HEK293T (cell line): ENCODE results near the gene ITGA11.

Source experiments
- CTCF ChIA-PET: fragments of 350-600 bp; formaldehyde crosslinking; extraction: SDS; loops from one replicate; lab custom pipeline; 2021; ENCODE audit warnings: antibody characterized with exemption, inconsistent platforms; lab: Yijun Ruan, JAX
- POLR2A ChIA-PET: fragments of 350-600 bp; formaldehyde crosslinking; extraction: SDS; loops from one replicate; lab custom pipeline; 2020; ENCODE audit warnings: antibody characterized with exemption, inconsistent platforms; lab: Yijun Ruan, JAX
- DNase-seq: peaks from one replicate; pipeline ENCODE4 v3.0.0; 2012; ENCODE audit warnings: mixed read lengths; ENCODE audit errors: extremely low spot score
- ARNT ChIP-seq: fragments of 450-650 bp; IDR thresholded peaks from 2 replicates; pipeline ENCODE4 v1.6.1; 2017; ENCODE audit warnings: mild to moderate bottlenecking
- BHLHE40 ChIP-seq: fragments of 450-650 bp; IDR thresholded peaks from 2 replicates; pipeline ENCODE4 v1.6.1; 2016; ENCODE audit warnings: mild to moderate bottlenecking, moderate library complexity, borderline replicate concordance
- CTBP1 ChIP-seq: fragments of 450-650 bp; IDR thresholded peaks from 2 replicates; pipeline ENCODE4 v1.6.1; 2016; ENCODE audit warnings: borderline replicate concordance
- ELF4 ChIP-seq: fragments of 450-650 bp; IDR thresholded peaks from 2 replicates; pipeline ENCODE4 v1.6.1; 2017; ENCODE audit warnings: antibody characterized with exemption
- FOXA1 ChIP-seq: fragments of 450-650 bp; IDR thresholded peaks from 2 replicates; pipeline ENCODE4 v1.6.1; 2016; ENCODE audit warnings: mild to moderate bottlenecking
- FOXK2 ChIP-seq: fragments of 450-650 bp; IDR thresholded peaks from 2 replicates; pipeline ENCODE4 v1.6.1; 2016; ENCODE audit warnings: mild to moderate bottlenecking
- FOXM1 ChIP-seq: fragments of 450-650 bp; IDR thresholded peaks from 2 replicates; pipeline ENCODE4 v1.6.1; 2017; ENCODE audit warnings: mild to moderate bottlenecking, borderline replicate concordance
- HDGF ChIP-seq: fragments of 450-650 bp; IDR thresholded peaks from 2 replicates; pipeline ENCODE4 v1.6.1; 2017; ENCODE audit warnings: antibody characterized with exemption, borderline replicate concordance
- L3MBTL2 ChIP-seq: fragments of 450-650 bp; conservative IDR thresholded peaks from 2 replicates; pipeline ENCODE4 v1.6.1; 2016; ENCODE audit warnings: mild to moderate bottlenecking
- LEF1 ChIP-seq: fragments of 450-650 bp; IDR thresholded peaks from 2 replicates; pipeline ENCODE4 v1.6.1; 2017; ENCODE audit warnings: mild to moderate bottlenecking, borderline replicate concordance
- NFRKB ChIP-seq: fragments of 450-650 bp; IDR thresholded peaks from 2 replicates; pipeline ENCODE4 v1.6.1; 2016; ENCODE audit warnings: mild to moderate bottlenecking, moderate library complexity
- PKNOX1 ChIP-seq: fragments of 450-650 bp; IDR thresholded peaks from 2 replicates; pipeline ENCODE4 v1.6.1; 2016
- SP1 ChIP-seq: fragments of 450-650 bp; IDR thresholded peaks from 2 replicates; pipeline ENCODE4 v1.6.1; 2017
- SUZ12 ChIP-seq: fragments of 450-650 bp; IDR thresholded peaks from 2 replicates; pipeline ENCODE4 v1.6.1; 2016; ENCODE audit warnings: mild to moderate bottlenecking
- TARDBP ChIP-seq: fragments of 450-650 bp; IDR thresholded peaks from 2 replicates; pipeline ENCODE4 v1.6.1; 2016
- ZNF384 ChIP-seq: fragments of 450-650 bp; IDR thresholded peaks from 2 replicates; pipeline ENCODE4 v1.6.1; 2016

ITGA11 gene

GRCh38 chr15:68367992-68368391 is 64.0 kb downstream of the ITGA11 start:
- TF ChIP-seq PKNOX1 = no peak
- TF ChIP-seq FOXA1 = no peak
- no peak for TF ChIP-seq BHLHE40
- TF ChIP-seq ZNF384 = no peak
- TF ChIP-seq HDGF = no peak
- no peak for TF ChIP-seq FOXM1
- no peak for TF ChIP-seq SP1
- TF ChIP-seq L3MBTL2 = no peak
- TF ChIP-seq CTBP1 = no peak
- TF ChIP-seq ELF4 = no peak
- TF ChIP-seq FOXK2 = no peak
- ChIA-PET CTCF (no interaction called here), POLR2A (no interaction called here)
- DNase-seq = no peak

GRCh38 chr15:68367226-68367625 is 64.7 kb downstream of the ITGA11 start:
- TF ChIP-seq FOXA1 (no peak), PKNOX1 (no peak), SUZ12 (no peak), ELF4 (no peak), TARDBP (no peak), NFRKB (no peak), BHLHE40 (no peak), CTBP1 (no peak), HDGF (no peak), LEF1 (no peak), ZNF384 (no peak), ARNT (no peak), SP1 (no peak), FOXM1 (no peak), L3MBTL2 (no peak), FOXK2 (no peak)
- no peak for DNase-seq
- ChIA-PET POLR2A (no interaction called here), CTCF (interaction anchor here (0.7 kb wide), 2 partner anchors 21 to 39 kb away, joined by 3 read pairs; no protein-coding TSS in a partner anchor)

- ChIA-PET CTCF (interaction anchor here (0.7 kb wide), 3 partner anchors 22 to 769 kb away, joined by 3 read pairs; no protein-coding TSS in a partner anchor), POLR2A (no interaction called here)
- DNase-seq = no peak
- TF ChIP-seq SP1 (no peak), BHLHE40 (no peak), ZNF384 (no peak), L3MBTL2 (no peak), ARNT (no peak), FOXK2 (no peak), PKNOX1 (no peak), TARDBP (no peak), LEF1 (no peak), CTBP1 (no peak), FOXA1 (no peak), HDGF (no peak), FOXM1 (no peak)
Observed at GRCh38 chr15:68366314-68366713, 65.6 kb downstream of the ITGA11 start.

GRCh38 chr15:68365770-68366169 is 66.2 kb downstream of the ITGA11 start:
- CTCF ChIA-PET = interaction anchor here (0.7 to 1.0 kb wide), 2 partner anchors 44 to 768 kb away, joined by 3 read pairs; no protein-coding TSS in a partner anchor
- POLR2A ChIA-PET = no interaction called here
- TF ChIP-seq FOXA1 (no peak), SP1 (no peak)
- DNase-seq = no peak

- TF ChIP-seq LEF1 = no peak
- no peak for DNase-seq
- POLR2A ChIA-PET = no interaction called here
- CTCF ChIA-PET = interaction anchor here (1.0 kb wide), 1 partner anchor 44 kb away, joined by 3 read pairs; no protein-coding TSS in a partner anchor
Observed at GRCh38 chr15:68365140-68365745, 66.7 kb downstream of the ITGA11 start.

- POLR2A ChIA-PET = no interaction called here
- no peak for DNase-seq
- TF ChIP-seq LEF1 = no peak
- no peak for TF ChIP-seq HDGF
- TF ChIP-seq ARNT = no peak
- no peak for TF ChIP-seq SUZ12
- no peak for TF ChIP-seq CTBP1
- TF ChIP-seq NFRKB = no peak
- TF ChIP-seq ZNF384 = no peak
- no peak for TF ChIP-seq SP1
- no peak for TF ChIP-seq FOXK2
- no peak for TF ChIP-seq BHLHE40
- TF ChIP-seq L3MBTL2 = no peak
- no peak for TF ChIP-seq ELF4
- TF ChIP-seq FOXM1 = no peak
- CTCF ChIA-PET = no interaction called here
Observed at GRCh38 chr15:68364660-68365035, 67.3 kb downstream of the ITGA11 start.
